ENCODE data around the gene BCL11A.

- TF ChIP-seq CTCF (IDR thresholded peaks at IDR 0.05; ENCODE audit: insufficient read depth, low read length, poor library complexity, severe bottlenecking) (no peak), EZH2phosphoT487 (conservative IDR thresholded peaks at IDR 0.05; ENCODE audit: low read length) (no peak)
Measured at GRCh38 chr2:60559880-60560279, 6.4 kb upstream of the BCL11A start.

All from SU-DHL-6 (cell line).